Right renal cortex interstitium (tissue), 3 donors: ENCODE measurements around the gene FSD1. TPM values are rescaled to one million over a fixed set of nuclear protein-coding genes. Genes with fewer than 3 reads are reported as not detected.

Source experiments
- DNase-seq, 3 donors: peaks; one replicate each; pipeline ENCODE4 v3.0.0-alpha.2; 2013; ENCODE audit warnings: low read depth in 3 of 3, low spot score in 2 of 3
- polyA plus RNA-seq, 3 donors: library from polyadenylated mRNA; unstranded; fragments of 120-200 nt; gene quantifications; one replicate each; pipeline ENCODE4 v1.2.1, GENCODE V29; 2013; ENCODE audit not compliant: insufficient read length in 3 of 3

The FSD1 gene
- polyA plus RNA-seq, 3 donors = 4.3 to 5.4 (median 5.0) TPM

DNA sequence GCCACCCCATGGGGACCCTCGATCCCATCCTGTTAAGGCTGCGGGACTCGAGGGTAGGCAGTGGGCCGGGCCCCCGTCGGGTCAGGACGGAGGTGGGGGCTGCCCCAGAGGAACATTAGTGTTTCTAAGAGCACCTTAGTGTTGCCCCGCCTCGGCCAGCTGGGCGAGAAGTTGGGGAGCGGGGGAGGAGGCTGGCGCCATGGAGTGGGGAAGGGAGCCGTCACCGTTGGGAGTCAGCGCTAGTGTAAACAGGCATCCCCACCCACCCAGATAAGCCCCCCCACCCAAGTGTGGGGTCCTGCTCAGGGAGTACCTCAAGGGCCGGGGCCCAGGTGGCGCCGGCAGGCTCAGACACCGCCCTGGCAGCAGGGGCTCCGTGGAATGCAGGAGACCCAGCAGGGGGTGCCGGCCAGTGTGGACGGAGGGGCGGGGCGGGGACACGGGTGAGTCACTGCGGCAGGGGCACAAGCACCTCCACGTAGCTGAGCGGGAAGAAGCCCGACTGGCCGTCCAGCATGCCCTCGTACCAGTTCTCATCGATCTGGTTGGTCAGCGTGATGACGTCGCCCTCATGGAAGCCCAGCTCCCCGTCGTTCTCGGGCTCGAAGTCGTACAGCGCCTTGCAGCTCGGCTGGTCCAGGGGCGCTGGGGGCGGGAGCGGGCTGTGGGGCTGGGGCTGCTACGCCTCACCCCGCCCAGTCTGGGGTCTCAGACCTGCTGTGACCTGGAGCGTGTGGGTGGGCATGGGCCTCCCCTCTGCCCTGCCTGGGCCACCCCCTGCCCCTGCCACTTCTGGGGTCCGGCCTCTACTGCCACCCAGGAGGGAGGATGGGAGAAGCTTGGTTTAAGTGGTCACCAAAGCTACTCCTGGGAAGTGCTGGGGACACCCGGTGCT is 57.0 kb downstream of the FSD1 start:
- no peak for DNase-seq

DNA sequence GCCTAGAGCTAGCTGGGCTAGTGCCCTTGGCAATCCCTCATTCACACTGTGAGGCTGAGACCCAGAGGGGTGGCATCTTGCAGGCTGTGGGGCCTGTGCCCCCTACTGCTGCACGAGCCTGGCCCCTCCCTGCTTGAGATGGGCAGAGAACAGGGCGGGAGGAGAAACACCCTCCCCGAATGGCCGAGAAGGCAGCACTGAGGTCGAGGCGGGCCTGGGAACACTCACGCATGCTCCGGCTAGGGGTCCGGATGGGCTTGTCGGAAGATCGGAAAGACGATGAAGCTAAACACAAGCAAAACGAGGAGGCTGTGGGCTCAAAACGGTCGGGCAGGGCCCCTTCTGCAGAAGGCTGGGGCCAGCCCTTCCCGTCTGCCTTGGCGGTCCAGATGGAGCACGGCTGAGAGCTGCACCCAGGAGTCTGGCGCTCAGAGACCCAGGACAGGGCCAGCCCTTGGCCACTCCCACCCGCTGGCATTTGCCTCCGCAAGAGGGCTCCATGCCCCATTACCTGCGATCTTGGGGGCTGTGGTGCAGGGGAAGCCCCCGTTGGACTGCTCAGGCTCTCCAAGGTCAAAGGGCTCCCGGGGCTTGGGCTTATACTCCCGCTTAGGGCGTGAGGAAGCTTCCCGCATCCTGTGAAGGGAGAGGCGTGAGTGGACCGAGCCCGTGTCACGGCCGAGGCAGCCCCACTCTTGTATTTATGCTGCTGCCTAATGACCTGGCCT is 57.9 kb downstream of the FSD1 start:
- no peak for DNase-seq

DNA sequence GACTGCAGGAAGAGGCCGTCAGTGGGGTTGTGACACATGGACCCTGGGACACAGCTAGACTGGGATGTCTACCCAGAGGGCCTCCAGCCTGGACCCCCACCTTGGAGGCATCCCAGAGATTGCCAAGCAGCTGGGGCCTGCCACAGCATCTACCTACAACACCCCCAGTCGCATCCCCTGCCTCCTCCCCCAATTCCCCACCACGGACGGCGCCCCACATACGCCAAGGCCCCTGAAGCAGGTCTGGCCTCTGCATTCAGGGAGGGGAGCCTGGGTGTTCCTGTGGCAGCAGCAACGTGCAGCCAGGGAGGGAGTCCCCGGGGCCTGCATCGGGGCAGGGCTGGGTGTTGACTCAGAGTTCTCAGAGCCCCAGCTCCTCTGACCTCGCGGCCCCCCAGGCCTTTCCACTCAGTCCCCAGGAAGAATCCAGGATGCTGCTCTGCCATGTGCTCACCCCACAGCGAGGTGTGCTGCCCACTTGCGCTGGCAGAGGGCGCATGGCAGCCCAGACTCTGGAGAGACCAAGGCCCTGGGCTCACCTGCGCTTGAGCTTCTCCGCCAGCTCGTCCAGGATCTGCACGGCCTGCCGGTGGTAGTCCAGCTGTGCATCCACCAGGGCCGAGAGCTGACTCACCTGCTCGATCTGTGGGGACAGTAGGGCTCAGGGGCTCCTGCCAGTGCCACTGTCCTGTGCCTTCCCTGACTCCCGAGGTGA is 58.6 kb downstream of the FSD1 start:
- no peak for DNase-seq

DNA sequence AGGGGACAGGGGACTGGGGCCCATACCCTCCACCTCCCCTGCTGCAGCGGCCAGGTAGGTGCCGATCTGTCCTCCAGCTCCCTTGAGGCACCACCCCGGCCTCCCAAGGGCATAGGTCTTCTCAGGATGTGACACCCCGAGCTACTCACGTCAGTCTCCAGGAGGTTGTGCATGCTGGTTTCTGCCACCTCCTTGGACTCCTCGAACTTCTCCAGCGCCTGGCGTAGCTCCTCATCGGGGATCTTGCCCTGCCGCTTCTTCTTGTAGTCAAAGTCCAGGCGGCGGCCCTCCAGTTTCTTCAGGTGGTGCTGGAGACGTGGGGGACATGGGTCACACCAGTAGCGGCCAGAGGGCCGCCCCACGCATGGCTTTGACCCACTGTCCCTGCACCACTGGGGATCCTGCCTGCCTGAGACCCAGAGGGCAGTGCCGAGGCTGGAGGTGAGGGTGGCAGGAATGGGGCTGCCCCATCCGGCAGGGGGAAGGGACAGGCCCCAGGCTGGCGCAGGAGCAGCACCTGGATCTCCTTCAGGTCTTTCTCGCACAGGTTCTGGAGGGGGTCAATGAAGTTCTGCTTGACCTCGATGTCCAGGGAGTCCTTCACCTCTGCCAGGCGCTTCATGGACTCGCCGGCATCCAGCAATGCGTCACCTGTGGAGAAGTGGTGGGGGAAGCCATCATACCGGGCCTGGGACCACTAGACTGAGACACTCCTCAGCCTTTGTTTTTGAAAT is 59.3 kb downstream of the FSD1 start:
- no peak for DNase-seq

DNA sequence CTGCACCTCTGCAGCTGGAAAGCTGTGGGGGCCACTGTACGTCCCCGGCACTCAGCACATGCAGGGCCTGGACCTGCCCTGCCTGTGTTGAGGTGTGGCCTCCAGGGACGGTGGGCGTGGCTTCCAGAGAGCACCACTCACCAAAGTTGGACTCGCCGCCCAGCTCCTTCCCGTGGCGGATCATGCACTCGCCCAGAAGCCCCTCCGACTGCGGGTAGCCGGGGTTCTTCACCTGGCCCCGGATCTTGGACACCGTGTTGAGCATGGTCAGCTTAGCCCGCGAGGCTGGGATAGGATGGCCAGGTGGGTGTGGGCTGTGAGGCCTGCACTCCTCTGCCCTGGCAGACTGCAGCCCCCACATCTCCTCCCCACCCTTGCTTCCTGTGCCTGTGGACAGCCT is 60.9 kb downstream of the FSD1 start:
- DNase-seq = no peak

DNA sequence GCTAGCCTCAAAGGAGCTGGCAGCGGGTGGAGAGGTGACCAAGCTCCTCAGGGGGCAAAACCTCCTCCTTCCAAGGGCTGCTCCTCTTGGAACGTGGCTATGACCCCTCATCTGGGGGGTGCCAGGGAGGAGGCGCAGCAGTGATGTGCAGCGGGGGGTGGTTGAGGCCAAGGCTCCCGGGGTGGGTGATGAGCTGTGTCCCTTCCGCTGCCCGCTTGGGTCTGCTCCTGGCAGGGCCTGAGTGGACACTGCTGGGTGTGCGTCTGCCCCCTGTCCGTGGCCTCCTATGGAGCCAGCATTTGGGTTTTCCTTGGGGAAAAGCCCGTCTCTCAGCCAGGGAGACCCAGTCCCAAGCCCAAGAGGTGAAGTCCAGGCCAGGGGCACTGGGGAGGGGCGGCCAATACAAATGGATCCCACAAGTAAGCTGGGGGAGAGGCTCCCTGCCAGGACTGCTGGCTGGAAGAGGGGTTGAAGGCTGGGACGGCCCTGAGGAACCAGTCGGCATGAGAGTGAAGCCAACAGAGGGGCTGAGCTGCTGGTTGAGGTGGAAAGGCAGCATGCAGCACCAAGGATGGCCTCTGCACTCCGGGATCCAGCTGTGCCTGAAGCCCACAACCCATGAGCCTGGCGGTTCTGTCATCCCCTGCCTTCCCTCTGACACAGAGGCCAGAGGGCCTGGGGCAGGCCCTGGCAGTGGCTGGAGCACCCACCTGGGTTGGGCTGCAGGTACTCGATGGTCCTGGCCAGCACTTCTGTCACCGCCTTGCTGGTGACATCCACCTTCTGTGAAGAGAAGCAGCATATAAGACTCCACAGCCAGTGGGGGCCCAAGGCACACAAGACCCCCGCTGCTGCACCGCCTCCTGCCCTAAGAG is 61.6 kb downstream of the FSD1 start:
- no peak for DNase-seq

DNA sequence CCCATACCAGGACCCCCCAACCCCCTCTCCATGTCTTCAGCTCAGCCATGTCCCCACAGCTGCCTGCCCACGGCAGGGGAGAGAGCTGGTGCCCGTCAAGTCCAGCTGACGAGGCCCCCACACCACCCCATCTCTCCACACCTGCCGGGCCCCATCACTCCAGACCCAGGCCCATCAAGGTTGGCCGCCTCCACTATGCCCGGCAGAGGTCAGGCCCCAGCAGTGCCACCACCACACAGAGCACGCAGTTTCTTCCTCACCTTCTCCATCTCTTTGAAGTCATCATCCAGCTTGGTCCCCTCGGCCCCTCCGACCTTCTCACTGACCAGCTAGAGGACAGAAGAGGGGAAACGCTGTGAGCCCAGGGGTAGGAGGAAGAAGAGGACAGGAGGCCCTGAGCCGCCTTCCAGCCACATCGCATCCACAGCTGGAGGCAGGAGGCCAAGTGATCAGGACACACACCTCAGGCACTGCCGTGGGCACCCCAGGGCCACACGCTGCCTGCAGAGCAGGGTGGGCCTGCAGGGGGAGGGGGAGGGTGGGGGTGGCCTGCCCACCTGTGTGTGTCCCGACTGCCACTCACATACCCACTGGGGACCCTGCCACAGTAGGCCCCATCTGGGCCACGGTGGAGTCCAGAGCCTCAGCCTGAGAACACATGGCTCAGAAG is 62.4 kb downstream of the FSD1 start:
- no peak for DNase-seq

DNA sequence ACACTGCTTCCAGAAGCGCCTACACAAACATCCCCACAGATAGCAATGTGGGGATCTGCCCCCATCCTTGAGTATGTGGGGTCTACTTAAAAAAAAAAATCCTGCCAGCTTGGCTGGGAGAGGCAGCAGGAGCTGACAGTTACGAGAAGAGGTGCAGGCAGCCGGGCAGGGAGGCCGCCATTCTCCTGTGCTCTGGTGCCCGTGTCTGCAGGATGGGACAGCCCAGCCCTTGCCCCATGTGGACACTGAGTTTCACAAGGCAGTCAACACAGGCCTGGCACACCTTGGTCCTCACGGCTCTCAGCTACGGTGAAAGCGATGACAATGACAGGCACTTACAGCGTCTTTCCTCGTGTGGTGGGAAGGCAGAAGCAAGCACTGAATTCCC is 62.9 kb downstream of the FSD1 start:
- DNase-seq = no peak

DNA sequence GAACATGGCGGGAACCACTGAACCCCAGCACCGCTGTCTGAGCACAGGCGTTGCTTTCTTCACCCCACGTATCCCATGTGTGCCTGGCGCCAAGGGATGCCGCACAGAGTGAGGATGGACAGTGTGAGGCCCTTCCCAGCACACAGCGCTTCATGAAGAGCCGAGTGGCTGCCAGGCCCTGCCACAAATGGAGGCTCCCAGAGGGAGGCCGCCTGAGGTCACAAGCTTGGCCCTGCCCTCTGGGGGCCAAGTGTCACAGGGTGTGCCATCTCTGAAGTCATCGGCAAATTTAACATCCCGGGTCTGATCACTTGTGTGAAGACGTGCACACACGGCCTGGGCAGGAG is 63.4 kb downstream of the FSD1 start:
- DNase-seq = no peak

DNA sequence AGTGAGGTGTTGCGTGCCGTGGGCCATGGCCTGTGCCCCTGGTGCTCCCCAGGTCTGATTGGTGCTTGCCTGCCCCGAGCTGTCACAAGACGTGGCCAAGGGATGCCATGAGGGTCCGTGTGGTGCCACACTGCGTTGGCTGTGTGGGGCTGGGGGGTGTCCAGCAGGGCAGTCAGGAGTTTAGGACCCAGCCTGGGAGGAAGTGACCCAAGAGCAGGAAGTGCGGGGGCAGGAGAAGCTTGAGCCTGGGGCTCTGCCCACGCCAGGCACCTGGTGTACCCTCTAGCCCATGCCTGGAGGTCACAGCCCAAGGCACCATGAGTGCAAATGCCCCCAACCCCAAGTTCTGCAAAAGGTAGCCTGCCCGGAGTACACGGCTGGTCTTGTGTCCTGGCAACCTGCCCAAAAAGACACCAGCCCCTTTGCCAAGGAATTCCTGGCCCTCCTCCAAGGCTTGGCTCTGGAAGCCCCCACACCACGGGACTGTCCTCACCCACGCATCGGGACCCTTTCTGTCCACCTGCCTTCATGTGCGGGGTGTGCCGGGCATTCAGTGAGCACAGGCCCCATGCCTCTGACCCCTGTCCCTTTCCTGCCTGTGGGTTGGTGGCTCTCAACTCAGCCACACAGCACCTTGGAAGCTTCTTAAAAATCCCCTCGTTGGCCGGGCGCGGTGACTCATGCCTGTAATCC is 63.9 kb downstream of the FSD1 start:
- DNase-seq = no peak

DNA sequence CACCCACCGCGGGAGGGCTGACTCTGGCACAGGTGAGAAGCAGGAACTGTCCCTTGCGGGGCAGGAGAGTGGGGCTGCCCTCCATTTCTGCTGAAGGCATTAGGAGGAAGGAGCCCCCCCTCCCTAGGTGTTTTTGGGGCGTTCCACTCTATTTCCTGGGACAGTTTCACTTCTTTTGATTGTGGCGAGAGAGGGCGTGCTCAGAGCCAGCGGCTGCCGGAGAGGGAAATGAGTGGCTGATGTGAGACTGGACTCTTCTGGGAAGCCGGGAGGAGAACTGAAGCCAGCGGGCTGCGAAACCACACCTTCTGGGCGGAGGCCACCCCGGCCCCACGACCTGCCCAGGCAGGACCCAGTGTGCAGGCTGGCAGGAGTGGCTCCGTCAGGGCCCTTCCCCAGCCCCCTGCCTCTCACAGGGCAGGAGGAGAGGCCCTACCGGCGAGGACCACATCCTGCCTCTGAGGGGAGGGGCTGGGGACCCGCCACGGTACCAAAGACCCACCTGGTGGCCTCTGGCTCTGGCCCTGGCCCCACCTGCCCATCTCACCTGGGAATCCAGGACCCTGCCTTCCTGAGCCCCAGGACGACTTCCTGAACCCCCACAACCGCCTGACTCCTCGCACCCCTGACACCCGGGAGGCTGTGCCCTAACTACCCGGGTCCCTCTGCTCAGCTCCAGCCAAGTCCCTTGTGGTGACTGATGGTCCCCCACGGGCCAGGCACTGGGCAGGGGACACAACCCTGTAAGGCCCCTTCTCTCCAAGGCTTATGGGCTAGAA is 64.9 kb downstream of the FSD1 start:
- no peak for DNase-seq

DNA sequence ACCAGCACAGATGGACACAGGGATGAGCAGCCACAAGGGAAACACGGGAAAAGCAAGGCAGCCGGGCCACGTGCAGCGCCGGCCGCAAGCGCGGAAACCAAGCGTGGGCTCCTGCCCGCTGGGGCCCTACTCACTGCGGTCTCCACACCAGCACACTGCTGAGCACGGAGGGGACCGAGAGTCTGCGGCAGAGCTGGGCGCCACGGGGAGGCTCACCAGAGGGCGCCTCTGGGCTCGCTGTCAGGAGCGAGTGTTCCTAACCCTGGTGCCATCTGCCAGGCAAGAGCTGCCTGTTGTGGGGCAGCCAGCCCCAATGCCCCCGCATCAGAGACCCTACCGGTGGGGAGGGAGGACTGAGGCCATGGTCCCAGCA is 65.5 kb downstream of the FSD1 start:
- DNase-seq = no peak

DNA sequence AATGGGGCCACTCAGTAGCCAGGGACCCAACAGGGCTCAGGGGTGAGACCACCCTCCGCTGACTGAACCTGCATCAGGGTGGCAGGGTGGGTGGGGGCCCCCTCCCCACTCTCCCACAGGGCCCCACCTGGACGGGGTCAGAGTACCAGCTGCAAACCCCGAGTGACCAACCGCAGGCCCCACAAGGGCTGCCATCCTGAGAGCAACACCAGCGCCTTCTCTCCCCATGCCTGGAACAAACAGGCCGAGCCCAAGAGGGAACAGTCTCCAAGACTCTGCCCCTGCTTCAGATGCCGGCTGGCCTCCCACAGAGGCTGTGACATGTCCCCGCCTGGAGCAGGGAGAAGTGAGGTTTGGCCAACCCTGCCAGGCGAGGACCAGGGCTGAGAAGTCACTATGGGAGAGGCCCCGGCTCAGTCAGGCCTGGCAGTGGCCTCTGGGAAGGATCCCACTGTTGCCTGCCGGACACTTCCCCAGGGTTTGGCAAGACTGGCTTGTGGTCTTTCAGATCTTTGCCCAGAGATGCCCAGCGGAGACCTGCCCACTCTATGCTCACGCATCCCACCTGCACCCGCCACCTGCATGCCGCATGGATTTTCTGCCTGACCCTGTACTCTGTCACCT is 66.1 kb downstream of the FSD1 start:
- DNase-seq = no peak

DNA sequence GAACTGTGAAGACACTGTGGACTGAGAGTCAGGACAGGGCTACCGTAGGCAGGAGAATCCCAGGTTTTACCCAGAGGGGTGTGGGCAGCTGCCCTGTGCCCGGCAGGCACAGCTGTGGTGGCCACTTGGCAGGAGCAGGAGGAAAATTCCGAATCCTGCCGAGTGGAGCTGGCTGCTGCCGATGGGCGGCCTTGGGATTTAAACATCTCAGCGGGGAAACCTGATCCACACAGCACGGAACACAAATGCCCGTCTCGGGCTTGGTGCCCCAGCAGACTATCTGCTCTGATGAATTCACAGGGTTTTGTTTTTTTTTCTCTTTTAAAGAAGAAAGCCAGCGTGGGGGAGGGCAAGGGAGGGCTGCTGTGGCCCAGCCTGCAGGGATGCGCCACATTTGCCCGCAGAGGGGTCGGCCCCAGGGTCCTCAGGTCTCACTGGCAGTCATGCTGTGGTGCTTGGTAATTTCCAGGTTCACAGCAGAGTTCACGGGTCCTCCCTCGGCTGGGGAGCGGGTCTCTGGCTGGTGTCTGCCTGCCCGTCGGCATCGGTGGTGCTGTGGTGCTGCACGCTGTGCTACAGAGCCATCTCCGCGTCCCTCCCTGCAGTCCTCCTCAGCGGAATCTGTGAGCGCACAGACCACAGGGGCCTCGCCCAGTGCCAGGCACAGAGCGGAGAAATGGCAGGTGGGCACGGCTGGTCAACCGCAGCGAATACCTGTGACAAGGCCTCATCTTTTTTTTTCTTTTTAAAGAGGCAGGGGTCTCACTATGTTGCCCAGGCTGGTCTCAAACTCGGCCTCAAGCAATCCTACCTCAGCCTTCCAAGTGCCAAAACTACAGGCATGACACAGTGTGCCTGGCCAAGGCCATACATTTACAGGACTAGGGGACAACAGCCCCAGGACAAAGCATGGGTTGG is 67.1 kb downstream of the FSD1 start:
- DNase-seq = no peak

DNA sequence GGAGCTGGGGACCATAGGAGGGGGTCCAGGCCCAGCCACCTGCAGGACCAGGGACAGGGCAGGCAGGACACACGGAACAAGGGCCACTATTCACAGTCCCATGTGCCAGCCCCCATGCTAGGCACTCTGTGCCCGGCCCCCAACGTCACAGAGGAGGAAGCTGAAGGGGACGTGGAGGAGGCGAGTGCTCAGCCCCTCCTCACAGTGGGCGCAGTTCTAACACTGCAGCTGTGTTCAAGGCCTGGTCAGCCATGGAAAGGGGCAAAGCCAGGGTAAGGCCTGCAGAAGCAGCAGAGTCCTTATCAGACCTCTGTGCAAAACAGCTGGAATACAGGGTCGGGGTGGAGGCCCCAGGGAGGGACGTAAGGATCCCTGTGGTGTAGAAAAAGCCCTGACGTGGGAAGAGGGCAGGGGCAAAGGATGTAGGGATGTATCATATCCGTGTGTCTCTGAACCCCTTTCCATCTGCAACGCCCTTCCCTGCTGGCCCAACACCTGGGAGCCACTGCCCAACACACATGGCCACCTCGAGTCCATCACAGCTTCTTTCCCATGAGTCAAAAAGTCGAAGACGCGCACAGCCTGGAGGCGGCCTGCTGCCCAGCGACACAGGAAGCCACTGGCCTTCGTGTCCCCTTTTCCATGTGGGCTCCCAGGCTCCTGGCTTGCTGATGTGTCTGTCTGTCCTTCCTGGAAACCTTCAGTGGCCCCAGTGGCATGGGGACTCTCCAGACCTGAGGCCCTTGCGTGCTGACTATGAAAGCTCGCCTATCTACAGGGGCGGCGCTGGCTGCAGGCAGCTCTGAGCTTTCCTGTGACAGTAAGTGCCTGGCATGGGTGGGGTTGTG is 68.0 kb downstream of the FSD1 start:
- DNase-seq = no peak

DNA sequence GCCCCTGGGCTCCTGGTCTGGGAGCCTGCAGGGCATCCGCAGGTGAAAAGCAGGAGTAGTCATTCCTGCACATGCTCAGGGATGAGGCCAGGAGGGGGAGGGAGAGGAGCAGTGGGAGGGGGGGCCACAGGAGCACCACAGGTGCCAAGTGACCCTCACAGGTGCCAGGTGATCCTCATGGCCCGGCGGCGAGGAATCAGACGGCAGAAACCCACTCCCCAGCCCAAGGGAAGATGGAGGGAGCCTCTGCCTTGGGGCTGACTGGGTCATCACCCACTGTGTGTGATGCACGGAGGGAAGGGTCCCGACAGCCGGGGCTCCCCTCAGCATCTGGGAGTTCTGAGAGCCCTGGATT is 68.6 kb downstream of the FSD1 start:
- DNase-seq = no peak
